Ectodermal cell (in vitro differentiated cells): ENCODE measurements around the gene B3GALNT2.

ENCODE experiments used
- H3K27ac ChIP-seq: 2 replicates; pipeline ENCODE4 v1.7.0; 2013; ENCODE audit warnings: mild to moderate bottlenecking, low read depth, low read length; ENCODE audit not compliant: insufficient read depth, poor library complexity, severe bottlenecking
- H3K27me3 ChIP-seq: 2 replicates; pipeline ENCODE4 v1.7.0; 2013; ENCODE audit warnings: mild to moderate bottlenecking, low read length; ENCODE audit not compliant: insufficient read depth, control insufficient read depth, poor library complexity, severe bottlenecking
- H3K36me3 ChIP-seq: one replicate; pipeline ENCODE4 v1.7.0; 2013; ENCODE audit warnings: low read length; ENCODE audit not compliant: control insufficient read depth, insufficient read depth
- H3K4me1 ChIP-seq: one replicate; pipeline ENCODE4 v1.7.0; 2013; ENCODE audit warnings: low read length; ENCODE audit not compliant: control insufficient read depth, insufficient read depth
- H3K4me3 ChIP-seq: 2 replicates; pipeline ENCODE4 v1.7.0; 2013; ENCODE audit warnings: low read depth, low read length, control low read depth; ENCODE audit not compliant: insufficient read depth
- H3K9me3 ChIP-seq: 2 replicates; pipeline ENCODE4 v1.7.0; 2013; ENCODE audit warnings: mild to moderate bottlenecking, low read length, moderate library complexity; ENCODE audit not compliant: control insufficient read depth
- WGBS, 2 experiments: methylation state at CpG; one replicate each; pipeline ENCODE4 v1.1.7; 2013; ENCODE audit warnings: missing lambda C conversion rate in 2 of 2; 5-methylcytosine and 5-hydroxymethylcytosine counted together

Gene B3GALNT2

GRCh38 chr1:235527196-235527814 lies 23.1 kb upstream of the B3GALNT2 start:
- H3K36me3 ChIP-seq, result no peaks in the 10 kb centered on the region
- H3K4me3 ChIP-seq, result no peak overlapping the region
- H3K4me1 ChIP-seq, result peaks cover 6% of the 10 kb centered on the region
- H3K9me3 ChIP-seq, result no peaks in the 10 kb centered on the region
- 84 to 89% methylated on average over 4 of the region's 4 CpGs for whole genome bisulfite sequencing, 2 experiments
- H3K27me3 ChIP-seq, result no peaks in the 10 kb centered on the region
- no peak overlapping the region for H3K27ac ChIP-seq

- 63 to 73% methylated on average over 4 of the region's 4 CpGs for WGBS, 2 experiments
- H3K27me3 ChIP-seq, result no peaks in the 10 kb centered on the region
- no peaks in the 10 kb centered on the region for H3K9me3 ChIP-seq
- H3K4me3 ChIP-seq, result no peak overlapping the region
- no peak overlapping the region for H3K27ac ChIP-seq
- peaks cover 6% of the 10 kb centered on the region for H3K4me1 ChIP-seq
- H3K36me3 ChIP-seq, result no peaks in the 10 kb centered on the region
Observed at GRCh38 chr1:235525314-235525713, 21.1 kb upstream of the B3GALNT2 start.

GRCh38 chr1:235516862-235517446 lies 12.7 kb upstream of the B3GALNT2 start:
- H3K27me3 ChIP-seq, result no peaks in the 10 kb centered on the region
- H3K4me3 ChIP-seq, result no peak overlapping the region
- no peaks in the 10 kb centered on the region for H3K36me3 ChIP-seq
- WGBS, 2 experiments, result 85 to 88% methylated on average over 6 of the region's 6 CpGs
- H3K4me1 ChIP-seq, result no peaks in the 10 kb centered on the region
- no peak overlapping the region for H3K27ac ChIP-seq
- no peaks in the 10 kb centered on the region for H3K9me3 ChIP-seq

- Histone ChIP-seq H3K4me3 (no peak overlapping the region), H3K27ac (no peak overlapping the region), H3K4me1 (no peaks in the 10 kb centered on the region), H3K36me3 (no peaks in the 10 kb centered on the region), H3K27me3 (no peaks in the 10 kb centered on the region), H3K9me3 (no peaks in the 10 kb centered on the region)
- WGBS, 2 experiments, result 95 to 97% methylated on average over 5 of the region's 5 CpGs
Observed at GRCh38 chr1:235515844-235516512, 11.7 kb upstream of the B3GALNT2 start.

GRCh38 chr1:235513495-235514366 lies 9.5 kb upstream of the B3GALNT2 start:
- Histone ChIP-seq H3K27me3 (no peaks in the 10 kb centered on the region), H3K36me3 (no peaks in the 10 kb centered on the region), H3K9me3 (no peaks in the 10 kb centered on the region), H3K4me1 (no peaks in the 10 kb centered on the region), H3K4me3 (no peak overlapping the region), H3K27ac (no peak overlapping the region)
- WGBS, 2 experiments, result 50 to 57% methylated on average over 7 of the region's 8 CpGs

GRCh38 chr1:235511470-235512240 lies 7.4 kb upstream of the B3GALNT2 start:
- 78 to 79% methylated on average over 13 of the region's 13 CpGs for WGBS, 2 experiments
- H3K27ac ChIP-seq, result no peak overlapping the region
- H3K36me3 ChIP-seq, result no peaks in the 10 kb centered on the region
- no peaks in the 10 kb centered on the region for H3K9me3 ChIP-seq
- H3K27me3 ChIP-seq, result no peaks in the 10 kb centered on the region
- no peaks in the 10 kb centered on the region for H3K4me1 ChIP-seq
- no peak overlapping the region for H3K4me3 ChIP-seq

- Histone ChIP-seq H3K9me3 (no peaks in the 10 kb centered on the region), H3K36me3 (no peaks in the 10 kb centered on the region), H3K27me3 (no peaks in the 10 kb centered on the region), H3K27ac (no peak overlapping the region), H3K4me1 (no peaks in the 10 kb centered on the region), H3K4me3 (no peak overlapping the region)
- 93 to 95% methylated on average over 6 of the region's 6 CpGs for WGBS, 2 experiments
Observed at GRCh38 chr1:235510823-235511222, 6.6 kb upstream of the B3GALNT2 start.

GRCh38 chr1:235507623-235508022 lies 3.4 kb upstream of the B3GALNT2 start:
- 93 to 98% methylated on average over 3 of the region's 3 CpGs for WGBS, 2 experiments
- no peak overlapping the region for H3K27ac ChIP-seq
- H3K4me3 ChIP-seq, result no peak overlapping the region
- H3K4me1 ChIP-seq, result no peaks in the 10 kb centered on the region
- H3K9me3 ChIP-seq, result no peaks in the 10 kb centered on the region
- no peaks in the 10 kb centered on the region for H3K27me3 ChIP-seq
- no peaks in the 10 kb centered on the region for H3K36me3 ChIP-seq

- 0 to 1% methylated on average over 61 of the region's 61 CpGs for WGBS, 2 experiments
- Histone ChIP-seq H3K36me3 (no peaks in the 10 kb centered on the region), H3K9me3 (no peaks in the 10 kb centered on the region), H3K4me3 (peak overlapping the region; percentile 76), H3K27me3 (no peaks in the 10 kb centered on the region), H3K27ac (peak overlapping the region; percentile 96), H3K4me1 (no peaks in the 10 kb centered on the region)
Observed at GRCh38 chr1:235504494-235505222, 406 bp upstream of the B3GALNT2 start.
